ENCODE data around the gene PSTPIP1.

PSTPIP1 gene

DNA sequence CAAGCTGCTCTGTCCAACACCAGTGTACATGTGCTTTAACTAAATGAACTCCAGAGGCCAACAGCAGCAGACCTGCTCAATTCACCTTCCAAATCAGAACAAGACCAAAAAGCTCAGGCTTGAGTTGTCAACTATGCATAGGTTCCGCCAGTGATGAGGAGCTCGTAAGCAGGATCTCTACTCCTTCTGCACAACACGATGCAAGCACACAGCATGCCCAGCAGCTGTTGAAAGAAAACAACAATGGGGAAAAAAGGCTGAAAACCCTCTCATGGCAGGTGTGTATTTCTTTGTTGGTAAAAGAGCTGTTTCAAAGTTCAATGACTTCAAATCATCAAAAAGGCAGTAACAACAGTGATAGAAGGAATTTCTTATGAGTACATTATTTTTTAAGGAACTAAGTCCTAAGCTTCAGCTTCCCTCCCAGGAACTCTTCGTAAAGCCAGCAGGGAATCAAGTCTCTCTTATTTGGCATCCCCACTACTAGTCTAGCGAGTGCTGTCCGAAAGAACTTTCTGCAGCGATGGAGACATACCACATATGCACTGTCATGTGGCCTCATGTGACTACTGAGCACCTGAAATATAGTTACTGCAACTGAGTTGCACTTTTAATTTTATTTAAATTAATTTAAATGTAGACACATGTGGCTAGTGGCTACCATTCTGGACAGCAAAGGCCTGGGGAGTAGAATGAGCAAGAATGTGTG is 51.9 kb downstream of the PSTPIP1 start:
- no peak for DNase-seq

- DNase-seq: no peak
Measured at GRCh38 chr15:77048135-77048876, 53.4 kb downstream of the PSTPIP1 start.

GRCh38 chr15:77052556-77052955 is 57.6 kb downstream of the PSTPIP1 start:
- DNase-seq: no peak

- no peak for DNase-seq
Measured at GRCh38 chr15:77053709-77054108, 58.8 kb downstream of the PSTPIP1 start.

DNA sequence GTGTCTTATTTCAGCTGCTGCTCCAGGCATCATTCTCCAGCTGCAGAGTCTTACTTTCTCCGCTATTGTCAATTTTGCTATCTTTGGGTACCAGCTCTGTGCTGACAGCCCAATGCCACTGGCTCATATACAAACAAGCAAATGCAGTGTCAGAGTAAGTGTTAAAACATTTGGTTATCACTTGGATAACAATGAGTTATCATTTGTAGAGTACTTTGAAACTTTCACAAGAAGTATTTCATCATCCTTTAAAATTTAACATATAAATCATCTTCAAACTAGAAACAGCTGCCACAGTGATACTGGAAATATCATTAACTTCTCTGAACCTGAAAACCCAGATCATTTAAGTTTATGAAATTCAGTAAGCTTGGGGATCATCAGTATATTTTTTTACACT is 62.1 kb downstream of the PSTPIP1 start:
- DNase-seq: no peak

DNA sequence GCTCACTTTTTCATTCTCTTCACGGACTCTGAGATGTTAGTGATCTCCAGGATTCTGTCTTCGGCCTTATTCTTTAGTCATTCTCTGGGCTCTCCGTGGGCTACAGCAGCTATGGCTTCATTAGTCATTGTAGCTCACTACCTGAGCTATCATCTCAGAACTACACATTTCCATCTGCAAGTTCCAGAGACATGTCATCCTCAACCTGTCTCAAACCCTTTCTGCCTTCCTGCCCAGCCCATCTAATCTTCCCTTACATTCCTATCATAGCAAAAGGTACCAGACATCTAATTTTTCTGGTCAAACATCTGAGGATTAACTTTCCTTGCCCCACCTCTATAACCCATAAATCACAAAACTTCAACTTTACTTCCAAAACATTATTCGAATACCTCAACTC is 62.8 kb downstream of the PSTPIP1 start:
- DNase-seq: no peak

DNA sequence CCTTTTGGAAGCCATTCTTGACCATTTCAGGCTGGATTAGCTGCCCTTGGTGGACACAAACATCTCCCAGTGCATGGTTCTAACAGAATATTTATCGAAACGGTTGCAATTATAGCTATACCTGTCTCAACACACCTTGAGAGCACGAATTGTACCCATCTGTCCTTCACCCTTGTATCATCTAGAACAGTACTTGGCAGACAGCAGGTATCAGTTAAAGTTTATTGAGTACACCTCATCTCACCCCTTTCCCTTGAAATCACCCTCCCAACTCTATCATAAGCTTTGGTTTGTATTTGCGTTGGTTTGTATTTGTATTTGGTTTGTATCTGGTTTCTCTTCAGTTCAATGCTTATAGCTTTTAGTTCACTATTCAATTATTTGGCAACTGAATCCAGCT is 63.5 kb downstream of the PSTPIP1 start:
- no peak for DNase-seq

- no peak for DNase-seq
Measured at GRCh38 chr15:77059786-77060361, 64.9 kb downstream of the PSTPIP1 start.

DNA sequence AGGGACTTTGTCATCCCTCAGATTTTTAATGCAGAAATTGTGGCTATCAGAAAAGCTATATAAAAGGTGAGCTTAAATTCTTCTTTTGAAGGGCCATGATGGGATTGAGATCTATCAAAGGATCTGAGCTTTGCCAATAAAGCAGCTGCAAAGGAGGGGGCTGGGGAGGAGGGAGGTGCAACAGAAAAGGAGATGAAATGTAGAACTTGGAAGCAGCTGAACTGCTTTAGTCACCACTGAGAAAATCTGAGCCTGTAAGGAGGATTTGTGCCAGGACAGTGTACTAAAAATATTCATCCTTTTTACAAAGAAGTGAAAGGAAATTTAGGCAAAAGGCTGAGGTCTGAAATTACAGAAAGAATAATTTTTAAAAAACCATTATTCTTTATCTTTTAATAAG is 65.6 kb downstream of the PSTPIP1 start:
- DNase-seq: no peak

DNA sequence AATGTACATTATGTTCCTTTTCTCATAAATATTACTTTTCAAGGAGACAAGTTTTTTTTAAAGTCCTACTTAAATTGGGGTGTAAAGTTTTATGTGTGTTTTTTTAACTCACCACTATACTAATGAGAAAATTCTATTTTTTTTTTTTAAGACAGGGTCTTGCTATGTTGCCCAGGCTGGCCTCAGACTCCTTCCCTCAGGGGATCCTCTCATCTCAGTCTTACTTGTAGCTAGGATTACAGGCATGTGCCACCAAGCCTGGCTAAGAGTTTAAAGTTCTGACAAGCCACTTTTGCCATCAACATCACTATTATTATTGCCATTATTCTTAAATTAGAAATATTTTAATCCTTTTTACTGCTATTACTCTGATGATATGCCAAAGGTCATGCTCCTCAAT is 68.3 kb downstream of the PSTPIP1 start:
- no peak for DNase-seq

- no peak for DNase-seq
Measured at GRCh38 chr15:77064063-77064462, 69.1 kb downstream of the PSTPIP1 start.

DNA sequence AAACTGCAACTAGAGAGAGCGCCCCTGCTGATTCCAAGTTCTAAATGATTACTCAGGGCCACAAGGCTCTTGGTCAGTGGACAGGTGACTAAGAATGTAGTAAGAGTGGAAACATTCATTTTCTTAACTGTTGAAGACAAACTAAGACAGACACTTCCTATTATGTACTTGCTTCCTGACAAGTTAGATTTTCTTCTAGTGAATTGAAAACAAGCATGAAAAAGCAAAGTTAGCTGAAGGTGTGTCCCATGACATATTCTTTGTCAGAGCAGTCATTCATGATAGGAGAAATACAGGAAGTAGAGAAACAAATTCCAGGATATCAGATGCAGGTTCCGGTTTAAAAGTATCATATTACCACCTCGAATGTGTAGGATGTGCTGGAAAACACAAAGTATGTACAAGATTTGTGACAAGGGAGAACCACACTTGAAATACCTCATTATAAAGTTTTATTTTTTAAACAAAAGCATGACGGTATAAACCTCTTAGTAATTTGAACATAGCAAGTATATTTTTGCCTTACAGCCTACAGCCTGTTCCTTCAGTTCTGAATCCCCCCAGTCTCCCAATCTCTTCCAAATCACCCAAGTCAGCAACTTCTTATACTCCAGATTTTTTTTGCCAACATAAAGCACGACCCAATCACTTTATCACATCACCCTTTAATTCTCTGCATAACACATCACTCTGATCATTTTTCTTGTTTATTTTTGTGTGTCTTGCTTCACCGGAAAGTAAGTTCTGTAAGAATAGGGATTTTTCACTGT is 69.8 kb downstream of the PSTPIP1 start:
- no peak for DNase-seq

DNA sequence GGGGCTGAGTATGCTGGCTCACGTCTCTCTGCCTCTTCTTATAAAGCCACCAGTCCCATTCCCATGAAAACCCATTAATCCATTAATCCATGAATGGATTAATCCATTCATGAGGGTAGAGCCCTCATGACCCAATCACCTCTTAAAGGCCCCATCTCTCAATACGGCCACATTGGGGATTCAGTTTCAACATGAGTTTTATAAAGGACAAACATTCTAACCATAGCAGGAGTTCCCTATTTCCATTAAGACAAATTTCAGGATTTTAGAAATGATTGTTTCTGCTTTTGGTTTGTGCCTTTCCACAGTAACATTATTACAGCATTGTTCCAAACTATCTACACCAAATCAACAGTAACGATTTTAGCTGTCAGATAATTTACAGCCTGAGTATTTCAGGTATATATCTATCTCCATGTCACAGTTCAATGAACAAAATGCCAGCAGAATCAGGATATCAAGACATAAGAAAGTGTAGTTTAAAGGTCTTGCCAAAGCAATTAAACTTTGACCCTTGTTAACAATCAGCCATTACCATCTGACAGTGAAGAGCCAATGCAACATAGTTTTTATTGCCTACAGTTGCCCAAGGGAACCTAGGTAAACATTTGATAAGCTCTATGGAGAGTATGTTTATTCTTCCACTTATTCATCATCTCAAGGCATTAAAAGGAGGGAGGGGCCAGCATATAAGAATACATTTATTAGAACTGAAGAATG is 72.2 kb downstream of the PSTPIP1 start:
- DNase-seq: no peak

GRCh38 chr15:77067691-77068367 is 72.9 kb downstream of the PSTPIP1 start:
- no peak for DNase-seq

DNA sequence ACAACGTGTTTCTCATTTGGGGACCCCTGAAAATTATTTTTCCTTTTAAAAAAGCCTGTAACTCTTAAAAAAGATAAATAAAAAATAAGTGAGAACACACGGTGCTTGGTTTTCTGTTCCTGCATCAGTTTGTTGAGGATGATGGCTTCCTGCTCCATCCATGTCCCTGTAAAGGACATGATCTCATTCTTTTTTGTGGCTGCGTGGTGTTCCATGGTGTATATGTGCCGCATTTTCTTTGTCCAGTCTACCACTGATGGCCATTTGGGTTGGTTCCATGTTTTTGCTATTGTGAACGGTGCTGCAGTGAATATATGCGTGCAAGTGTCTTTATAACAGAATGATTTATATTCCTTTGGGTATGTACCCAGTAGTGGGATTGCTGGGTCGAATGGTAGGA is 73.7 kb downstream of the PSTPIP1 start:
- no peak for DNase-seq

- peak in 1 of 6 experiments; percentile 20 for DNase-seq
Measured at GRCh38 chr15:77069521-77070121, 74.7 kb downstream of the PSTPIP1 start.

GRCh38 chr15:77070180-77070494 is 75.2 kb downstream of the PSTPIP1 start:
- DNase-seq: no peak

GRCh38 chr15:77070495-77071304 is 75.8 kb downstream of the PSTPIP1 start, which contains the start of gene TSPAN3:
TSS of gene TSPAN3 (minus strand) at chr15:77071109. CDS start at chr15:77070954, 155 bp downstream.
- peak; percentile 83 to 92 (median 90) for DNase-seq

- DNase-seq: no peak
Measured at GRCh38 chr15:77071305-77072223, 76.6 kb downstream of the PSTPIP1 start.

GRCh38 chr15:77074350-77074749 is 79.4 kb downstream of the PSTPIP1 start:
- no peak for DNase-seq
